B cell (primary cell): ENCODE measurements around the gene SLC4A4. TPM values are rescaled to one million over a fixed set of nuclear protein-coding genes. Genes with fewer than 3 reads are reported as not detected.

ENCODE experiments used
- ATAC-seq: fragments of 200-7000 bp; cut with Tn5 transposase; one replicate; pipeline ENCODE4 v1.10.0; 2021; ENCODE audit warnings: low read depth, mild to moderate bottlenecking, moderate number of reproducible peaks, moderate library complexity
- CTCF ChIA-PET: fragments of 350-600 bp; sonication (Branson Sonifier 250); formaldehyde crosslinking; loops from one replicate; lab custom pipeline; 2021; ENCODE audit warnings: antibody characterized with exemption, inconsistent platforms; lab: Charles Lee
- POLR2A ChIA-PET: fragments of 350-600 bp; sonication (Branson Sonifier 250); formaldehyde crosslinking; loops from one replicate; lab custom pipeline; 2021; ENCODE audit warnings: antibody characterized with exemption; lab: Charles Lee
- DNase-seq: peaks from one replicate; pipeline ENCODE4 v3.0.0; 2013
- H2AFZ ChIP-seq: 2 replicates; pipeline ENCODE4 v1.6.1; 2012; ENCODE audit warnings: mild to moderate bottlenecking, low read depth, low read length; ENCODE audit not compliant: insufficient read depth, poor library complexity, severe bottlenecking
- H3K27ac ChIP-seq, 2 donors: 1 replicate in 1 of 2; 2 replicates in 1 of 2; pipeline ENCODE4 v1.5.1; 2012 to 2013; ENCODE audit warnings: low read length in 2 of 2, mild to moderate bottlenecking in 2 of 2, moderate library complexity in 1 of 2
- H3K27me3 ChIP-seq, 4 experiments: fragments of 200-600 bp in 1 of 4; sonication (generic) in 1 of 4; replicated peaks in 1 of 4; 1 replicate in 2 of 4; 2 replicates in 2 of 4; pipeline versions ENCODE4 v1.6.1 to v1.7.0; 2013 to 2016; ENCODE audit warnings: low read length in 3 of 4, mild to moderate bottlenecking in 2 of 4, mixed read lengths in 1 of 4, moderate library complexity in 1 of 4; ENCODE audit not compliant: insufficient read depth in 4 of 4, control insufficient read depth in 3 of 4; ENCODE audit errors: control extremely low read depth in 1 of 4
- H3K36me3 ChIP-seq, 2 experiments: replicated peaks in 1 of 2; 1 replicate in 1 of 2; 2 replicates in 1 of 2; pipeline versions ENCODE4 v1.6.1 to v1.7.1; 2013; ENCODE audit warnings: low read length in 1 of 2; ENCODE audit not compliant: insufficient read depth in 2 of 2, control insufficient read depth in 1 of 2; ENCODE audit errors: control extremely low read depth in 1 of 2, extremely low read depth in 1 of 2
- H3K4me1 ChIP-seq, 2 donors: fragments of 200-600 bp in 1 of 2; sonication (generic) in 1 of 2; 1 replicate in 1 of 2; 2 replicates in 1 of 2; pipeline versions ENCODE4 v1.5.1 to v1.6.1; 2013 to 2017; ENCODE audit warnings: low read length in 2 of 2; ENCODE audit not compliant: control insufficient read depth in 2 of 2, insufficient read depth in 2 of 2
- H3K4me2 ChIP-seq: replicated peaks from 2 replicates; pipeline ENCODE3; 2012; ENCODE audit warnings: mild to moderate bottlenecking, low read depth, low read length; ENCODE audit not compliant: poor library complexity, severe bottlenecking
- H3K4me3 ChIP-seq, 5 experiments: fragments of 200-600 bp in 1 of 5; sonication (generic) in 1 of 5; 1 replicate in 3 of 5; 2 replicates in 2 of 5; pipeline versions ENCODE4 v1.5.1 to v1.7.0; 2011 to 2016; ENCODE audit warnings: low read length in 4 of 5, mild to moderate bottlenecking in 4 of 5, low read depth in 2 of 5, control low read depth in 1 of 5, moderate library complexity in 1 of 5; ENCODE audit not compliant: insufficient read depth in 1 of 5; ENCODE audit errors: control extremely low read depth in 1 of 5, extremely low read depth in 1 of 5
- H3K79me2 ChIP-seq: fragments of 200-600 bp; sonication (generic); one replicate; pipeline ENCODE4 v1.6.0; 2016; ENCODE audit warnings: low read length; ENCODE audit not compliant: control insufficient read depth, insufficient read depth
- H3K9ac ChIP-seq: fragments of 200-600 bp; sonication (generic); 2 replicates; pipeline ENCODE4 v1.6.1; 2017; ENCODE audit warnings: mild to moderate bottlenecking, low read length, moderate library complexity
- H3K9me3 ChIP-seq, 3 donors: one replicate each; pipeline versions ENCODE4 v1.6.1 to v1.7.1; 2013; ENCODE audit warnings: low read length in 2 of 3; ENCODE audit not compliant: control insufficient read depth in 2 of 3, insufficient read depth in 1 of 3; ENCODE audit errors: control extremely low read depth in 1 of 3
- H4K20me1 ChIP-seq: 2 replicates; pipeline ENCODE4 v1.6.0; 2012; ENCODE audit warnings: mild to moderate bottlenecking, low read length; ENCODE audit not compliant: insufficient read depth, control insufficient read depth, poor library complexity, severe bottlenecking
- H3K27ac Mint-ChIP-seq: one replicate; pipeline ENCODE4 v1.8.0; 2021; ENCODE audit warnings: mixed read lengths
- H3K27me3 Mint-ChIP-seq: one replicate; pipeline ENCODE4 v1.8.0; 2021; ENCODE audit warnings: mixed read lengths
- H3K4me1 Mint-ChIP-seq: one replicate; pipeline ENCODE4 v1.8.0; 2021; ENCODE audit warnings: mixed read lengths
- H3K4me3 Mint-ChIP-seq: one replicate; pipeline ENCODE4 v1.8.0; 2021; ENCODE audit warnings: mixed read lengths
- H3K9me3 Mint-ChIP-seq: one replicate; pipeline ENCODE4 v1.8.0; 2022; ENCODE audit warnings: mixed read lengths; ENCODE audit not compliant: insufficient read depth
- CTCF ChIP-seq: fragments of 200-600 bp; IDR thresholded peaks from one replicate; pipeline ENCODE4 v1.8.0; 2022; ENCODE audit warnings: antibody characterized with exemption, mild to moderate bottlenecking
- EZH2 ChIP-seq: IDR thresholded peaks from 2 replicates; pipeline ENCODE4 v1.6.1; 2012; ENCODE audit warnings: borderline replicate concordance, low read depth, mild to moderate bottlenecking, moderate library complexity, low read length; ENCODE audit not compliant: insufficient read depth, poor library complexity, severe bottlenecking
- WGBS: methylation state at CpG from one replicate; pipeline ENCODE4 v1.1.5; 2013; ENCODE audit warnings: missing lambda C conversion rate; ENCODE audit not compliant: insufficient coverage; 5-methylcytosine and 5-hydroxymethylcytosine counted together
- intact Hi-C: fragments of 100-400 bp; cut with micrococcal nuclease; formaldehyde crosslinking; loops from one replicate; pipeline ENCODE4 v1.10.0; 2022
- polyA plus RNA-seq: library from polyadenylated mRNA; depleted of rRNA; stranded (reverse); fragments of >200 nt; gene quantifications from 2 replicates; pipeline ENCODE4 v1.2.3, GENCODE V29; 2012
- total RNA-seq, 2 donors: library from RNA; stranded (reverse); fragments of 120-200 nt in 1 of 2; gene quantifications; 1 replicate in 1 of 2; 2 replicates in 1 of 2; pipeline versions ENCODE4 v1.2.3 to v1.2.4, GENCODE V29; 2013 to 2022

Gene SLC4A4
- total and polyA plus RNA-seq, 2 donors (not counting 1 experiment from before 2014, with no cell fraction given), result not detected

- CTCF ChIA-PET, result interaction anchor here (0.7 kb wide), 1 partner anchor 1672 kb away, joined by 3 read pairs; no protein-coding TSS in a partner anchor
- Mint-ChIP-seq H3K4me3 (no peak overlapping the region), H3K27ac (no peak overlapping the region), H3K27me3 (no peaks in the 10 kb centered on the region), H3K9me3 (no peaks in the 10 kb centered on the region), H3K4me1 (no peaks in the 10 kb centered on the region)
- intact Hi-C loops, result no loop called here
- Histone ChIP-seq H3K27ac (no peak overlapping the region), H3K79me2 (no peaks in the 10 kb centered on the region), H3K36me3 (no peaks in the 10 kb centered on the region), H2AFZ (no peak overlapping the region), H3K4me3 (no peak overlapping the region), H3K9ac (no peak overlapping the region), H4K20me1 (no peaks in the 10 kb centered on the region), H3K4me2 (no peak overlapping the region), H3K9me3 (no peaks in the 10 kb centered on the region), H3K27me3 (no peaks in the 10 kb centered on the region), H3K4me1 (no peaks in the 10 kb centered on the region)
- ATAC-seq (no peak), DNase-seq (no peak)
- no CpG with 5 or more reads among the region's 3 CpGs for WGBS
- no peak for TF ChIP-seq EZH2
- no peak for TF ChIP-seq CTCF
- POLR2A ChIA-PET, result no interaction called here
Observed at GRCh38 chr4:71442336-71442735, 103.5 kb downstream of the SLC4A4 start.

DNA sequence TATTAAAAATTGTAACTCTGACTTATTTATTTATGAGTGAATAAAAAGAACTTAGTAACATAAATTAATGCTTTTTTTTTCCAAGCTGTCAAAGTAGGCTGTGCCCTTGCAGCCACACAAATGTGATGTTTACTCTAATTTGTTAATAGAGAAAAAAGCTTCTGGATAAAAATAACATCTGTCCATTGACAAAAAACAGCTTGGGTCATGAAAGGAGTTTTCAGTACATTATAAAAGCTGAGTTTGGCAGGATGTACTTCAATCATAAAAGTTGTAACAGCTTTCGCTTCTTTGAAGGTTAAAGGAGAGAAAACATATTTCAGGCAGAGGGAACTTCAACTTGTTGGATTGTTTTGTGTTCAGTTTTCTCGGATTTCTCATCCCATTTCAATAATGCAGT, 105.6 kb downstream of the SLC4A4 start:
- ChIA-PET POLR2A (no interaction called here), CTCF (interaction anchor here (0.7 kb wide), 1 partner anchor 13 kb away, joined by 3 read pairs; no protein-coding TSS in a partner anchor)
- H3K79me2 ChIP-seq, result no peaks in the 10 kb centered on the region
- H3K4me3 Mint-ChIP-seq, result no peak overlapping the region
- no peaks in the 10 kb centered on the region for H4K20me1 ChIP-seq
- no peaks in the 10 kb centered on the region for H3K4me1 Mint-ChIP-seq
- no peak for DNase-seq
- no peak overlapping the region for H2AFZ ChIP-seq
- no peak overlapping the region for H3K27ac Mint-ChIP-seq
- no peaks in the 10 kb centered on the region for H3K4me1 ChIP-seq
- H3K4me2 ChIP-seq, result no peak overlapping the region
- H3K9me3 Mint-ChIP-seq, result no peaks in the 10 kb centered on the region
- TF ChIP-seq EZH2 (no peak), CTCF (no peak)
- no peak overlapping the region for H3K9ac ChIP-seq
- no peaks in the 10 kb centered on the region for H3K9me3 ChIP-seq
- WGBS, result no CpG with 5 or more reads among the region's 2 CpGs
- intact Hi-C loops, result no loop called here
- no peak overlapping the region for H3K27ac ChIP-seq
- no peak overlapping the region for H3K4me3 ChIP-seq
- no peaks in the 10 kb centered on the region for H3K27me3 Mint-ChIP-seq
- no peak for ATAC-seq
- no peaks in the 10 kb centered on the region for H3K36me3 ChIP-seq
- H3K27me3 ChIP-seq, result no peaks in the 10 kb centered on the region
